K562 (cell line): ENCODE measurements around the gene RGS14. TPM values are rescaled to one million over a fixed set of nuclear protein-coding genes. Genes with fewer than 3 reads are reported as not detected.

Experiments used
- BHLHE40 ChIP-seq: IDR thresholded peaks from 2 replicates; pipeline ENCODE4 v1.6.1; 2011; ENCODE audit warnings: low read length, improper control_type of control experiment
- ELF1 ChIP-seq: fragments of 200-800 bp; sonication (Bioruptor generic); IDR thresholded peaks from 2 replicates; pipeline ENCODE4 v1.6.1; 2016; ENCODE audit warnings: missing genetic modification characterization, missing compliant biosample characterization
- ELF4 ChIP-seq: fragments of 450-650 bp; formaldehyde crosslinking; IDR thresholded peaks from 2 replicates; pipeline ENCODE4 v1.4.0; 2022; ENCODE audit warnings: missing genetic modification characterization
- ERF ChIP-seq: fragments of 450-650 bp; formaldehyde crosslinking; IDR thresholded peaks from 2 replicates; pipeline ENCODE4 v1.4.0; 2020; ENCODE audit warnings: mild to moderate bottlenecking, mixed read lengths
- FOXM1 ChIP-seq, 2 experiments: fragments of 450-650 bp in 1 of 2; sonication (generic) in 1 of 2; formaldehyde crosslinking in 1 of 2; IDR thresholded peaks; 2 replicates each; pipeline versions ENCODE4 v1.6.1 to v1.9.0; 2017 to 2022; ENCODE audit warnings: low read depth in 2 of 2, mild to moderate bottlenecking in 2 of 2, missing genetic modification reagents in 1 of 2, moderate library complexity in 1 of 2
- FOXP1 ChIP-seq: sonication (generic); formaldehyde crosslinking; IDR thresholded peaks from 2 replicates; pipeline ENCODE4 v1.8.0; 2022; ENCODE audit warnings: mild to moderate bottlenecking, missing genetic modification reagents
- HDAC2 ChIP-seq: fragments of 450-650 bp; IDR thresholded peaks from 2 replicates; pipeline ENCODE4 v1.6.1; 2016; ENCODE audit warnings: mild to moderate bottlenecking
- HNRNPK ChIP-seq: fragments of 200-400 bp; formaldehyde crosslinking; IDR thresholded peaks from one replicate; pipeline ENCODE4 v1.6.1; 2018; ENCODE audit warnings: mild to moderate bottlenecking, low read depth, low read length; ENCODE audit not compliant: poor library complexity, severe bottlenecking
- NR4A1 ChIP-seq, 2 experiments: fragments of 250-450 bp in 1 of 2; fragments of 450-650 bp in 1 of 2; sonication (Bioruptor Pico) in 1 of 2; IDR thresholded peaks; 2 replicates each; pipeline versions ENCODE4 v1.4.0 to v1.6.1; 2016 to 2020; ENCODE audit warnings: mild to moderate bottlenecking in 2 of 2, missing compliant biosample characterization in 1 of 2, missing genetic modification characterization in 1 of 2, moderate library complexity in 1 of 2
- POLR2B ChIP-seq: fragments of 450-650 bp; IDR thresholded peaks from 2 replicates; pipeline ENCODE4 v1.6.1; 2018; ENCODE audit warnings: low read depth; ENCODE audit not compliant: partially characterized antibody
- POLR2G ChIP-seq: fragments of 200-400 bp; formaldehyde crosslinking; IDR thresholded peaks from 2 replicates; pipeline ENCODE4 v1.6.1; 2017; ENCODE audit warnings: low read depth, mild to moderate bottlenecking, antibody characterized with exemption, low read length, moderate library complexity
- RBM34 ChIP-seq: fragments of 200-400 bp; formaldehyde crosslinking; IDR thresholded peaks from 2 replicates; pipeline ENCODE4 v1.6.1; 2018; ENCODE audit warnings: low read length, borderline replicate concordance; ENCODE audit not compliant: insufficient read depth
- XRCC5 ChIP-seq: fragments of 200-400 bp; formaldehyde crosslinking; IDR thresholded peaks from 2 replicates; pipeline ENCODE4 v1.6.1; 2017; ENCODE audit warnings: low read depth, mild to moderate bottlenecking, low read length
- ZBTB1 ChIP-seq: sonication (generic); formaldehyde crosslinking; IDR thresholded peaks from 2 replicates; pipeline ENCODE4 v1.8.1; 2023; ENCODE audit warnings: missing genetic modification reagents, low read depth, mild to moderate bottlenecking, borderline replicate concordance
- ZNF224 ChIP-seq: sonication (generic); formaldehyde crosslinking; IDR thresholded peaks from 2 replicates; pipeline ENCODE4 v1.8.0; 2022; ENCODE audit warnings: mild to moderate bottlenecking, missing genetic modification reagents
- ZNF561 ChIP-seq: fragments of 450-650 bp; formaldehyde crosslinking; conservative IDR thresholded peaks from 2 replicates; pipeline ENCODE4 v1.4.0; 2020; ENCODE audit warnings: mild to moderate bottlenecking, moderate library complexity
- ZNF592 ChIP-seq: fragments of 450-650 bp; IDR thresholded peaks from 2 replicates; pipeline ENCODE4 v1.6.1; 2017; ENCODE audit warnings: antibody characterized with exemption, mild to moderate bottlenecking
- polyA plus RNA-seq, 8 experiments: library from polyadenylated mRNA; depleted of rRNA in 4 of 8; stranded (reverse) in 5 of 8; unstranded in 3 of 8; fragments of >200 nt; fragmentation: Nextera tagmentation in 2 of 8; fragmentation: Illumina TruSeq in 1 of 8; extraction: Ambion mirVana in 2 of 8; extraction: Trizol in 1 of 8; gene quantifications; 2 replicates each; pipeline versions ENCODE4 v1.2.1 to v1.2.3, GENCODE V29; 2011 to 2014; ENCODE audit warnings: inconsistent platforms in 1 of 8, missing spikeins in 1 of 8
- total RNA-seq, 7 experiments: library from RNA; depleted of rRNA in 6 of 7; stranded (reverse); fragments of >200 nt in 6 of 7; fragmentation: Illumina TruSeq in 2 of 7; extraction: Trizol in 2 of 7; gene quantifications; 2 replicates each; pipeline versions ENCODE4 v1.2.1 to v1.2.3, GENCODE V29; 2011 to 2021; ENCODE audit warnings: low replicate concordance in 1 of 7
- TF ChIP-seq, protein P1 (sequence below): fragments of 450-650 bp; IDR thresholded peaks from 2 replicates; pipeline ENCODE4 v1.6.1; 2016; ENCODE audit warnings: borderline replicate concordance
- TF ChIP-seq, protein P2 (sequence below): sonication (generic); formaldehyde crosslinking; IDR thresholded peaks from 2 replicates; pipeline ENCODE4 v1.8.0; 2023; ENCODE audit warnings: mild to moderate bottlenecking, missing genetic modification reagents

RGS14 gene
- total and polyA plus RNA-seq, 9 of the 15 experiments (the other 6 are each of a cell fraction or from before 2014, with no cell fraction given): 0.28 to 75.9 (median 34.5) TPM

- TF ChIP-seq ERF (CRISPR knock-in tag) (peak; percentile 49; the same call in 1 of the 2 replicates), POLR2B (peak; percentile 26), HDAC2 (no peak), ZNF224 (CRISPR knock-in tag) (0 out of 2 replicates have a peak, but pooled peaks have one; percentile 27), ELF4 (CRISPR knock-in tag) (peak; percentile 53; the same call in 1 of the 2 replicates), ELF1 (tag) (peak; percentile 45; the same call in 1 of the 2 replicates), FOXP1 (CRISPR knock-in tag) (peak; percentile 83; the same call in 1 of the 2 replicates), ZNF561 (no peak), BHLHE40 (peak; percentile 95), XRCC5 (peak; percentile 89), FOXM1 (IDR thresholded peaks at IDR 0.05; ENCODE audit: low read depth) (no peak), FOXM1 (CRISPR knock-in tag; IDR thresholded peaks at IDR 0.05; ENCODE audit: low read depth) (peak; percentile 85; the same call in 1 of the 2 replicates), RBM34 (no peak), ZNF592 (peak; percentile 76; the same call in 1 of the 2 replicates), NR4A1 (CRISPR knock-in tag; IDR thresholded peaks at IDR 0.05) (no peak), NR4A1 (tag; IDR thresholded peaks at IDR 0.05) (no peak), HNRNPK (peak; percentile 78), POLR2G (peak; percentile 80), ZBTB1 (peak; percentile 75)
- TF ChIP-seq, protein P1, sequence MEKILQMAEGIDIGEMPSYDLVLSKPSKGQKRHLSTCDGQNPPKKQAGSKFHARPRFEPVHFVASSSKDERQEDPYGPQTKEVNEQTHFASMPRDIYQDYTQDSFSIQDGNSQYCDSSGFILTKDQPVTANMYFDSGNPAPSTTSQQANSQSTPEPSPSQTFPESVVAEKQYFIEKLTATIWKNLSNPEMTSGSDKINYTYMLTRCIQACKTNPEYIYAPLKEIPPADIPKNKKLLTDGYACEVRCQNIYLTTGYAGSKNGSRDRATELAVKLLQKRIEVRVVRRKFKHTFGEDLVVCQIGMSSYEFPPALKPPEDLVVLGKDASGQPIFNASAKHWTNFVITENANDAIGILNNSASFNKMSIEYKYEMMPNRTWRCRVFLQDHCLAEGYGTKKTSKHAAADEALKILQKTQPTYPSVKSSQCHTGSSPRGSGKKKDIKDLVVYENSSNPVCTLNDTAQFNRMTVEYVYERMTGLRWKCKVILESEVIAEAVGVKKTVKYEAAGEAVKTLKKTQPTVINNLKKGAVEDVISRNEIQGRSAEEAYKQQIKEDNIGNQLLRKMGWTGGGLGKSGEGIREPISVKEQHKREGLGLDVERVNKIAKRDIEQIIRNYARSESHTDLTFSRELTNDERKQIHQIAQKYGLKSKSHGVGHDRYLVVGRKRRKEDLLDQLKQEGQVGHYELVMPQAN: peak; percentile 82; the same call in 1 of the 2 replicates
- TF ChIP-seq, protein P2, sequence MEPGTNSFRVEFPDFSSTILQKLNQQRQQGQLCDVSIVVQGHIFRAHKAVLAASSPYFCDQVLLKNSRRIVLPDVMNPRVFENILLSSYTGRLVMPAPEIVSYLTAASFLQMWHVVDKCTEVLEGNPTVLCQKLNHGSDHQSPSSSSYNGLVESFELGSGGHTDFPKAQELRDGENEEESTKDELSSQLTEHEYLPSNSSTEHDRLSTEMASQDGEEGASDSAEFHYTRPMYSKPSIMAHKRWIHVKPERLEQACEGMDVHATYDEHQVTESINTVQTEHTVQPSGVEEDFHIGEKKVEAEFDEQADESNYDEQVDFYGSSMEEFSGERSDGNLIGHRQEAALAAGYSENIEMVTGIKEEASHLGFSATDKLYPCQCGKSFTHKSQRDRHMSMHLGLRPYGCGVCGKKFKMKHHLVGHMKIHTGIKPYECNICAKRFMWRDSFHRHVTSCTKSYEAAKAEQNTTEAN (CRISPR knock-in tag): 0 out of 2 replicates have a peak, but pooled peaks have one; percentile 5
Observed at GRCh38 chr5:177403792-177404640, 46.3 kb downstream of the RGS14 start (continued).
